Fibroblast of skin of left biceps (primary cell): ENCODE data around the gene GTF3C4.

ENCODE experiments used
- DNase-seq, 2 experiments: peaks; one replicate each; pipeline ENCODE4 v3.0.0-alpha.2; 2013; ENCODE audit warnings: low read depth in 2 of 2

Gene GTF3C4, protein sequence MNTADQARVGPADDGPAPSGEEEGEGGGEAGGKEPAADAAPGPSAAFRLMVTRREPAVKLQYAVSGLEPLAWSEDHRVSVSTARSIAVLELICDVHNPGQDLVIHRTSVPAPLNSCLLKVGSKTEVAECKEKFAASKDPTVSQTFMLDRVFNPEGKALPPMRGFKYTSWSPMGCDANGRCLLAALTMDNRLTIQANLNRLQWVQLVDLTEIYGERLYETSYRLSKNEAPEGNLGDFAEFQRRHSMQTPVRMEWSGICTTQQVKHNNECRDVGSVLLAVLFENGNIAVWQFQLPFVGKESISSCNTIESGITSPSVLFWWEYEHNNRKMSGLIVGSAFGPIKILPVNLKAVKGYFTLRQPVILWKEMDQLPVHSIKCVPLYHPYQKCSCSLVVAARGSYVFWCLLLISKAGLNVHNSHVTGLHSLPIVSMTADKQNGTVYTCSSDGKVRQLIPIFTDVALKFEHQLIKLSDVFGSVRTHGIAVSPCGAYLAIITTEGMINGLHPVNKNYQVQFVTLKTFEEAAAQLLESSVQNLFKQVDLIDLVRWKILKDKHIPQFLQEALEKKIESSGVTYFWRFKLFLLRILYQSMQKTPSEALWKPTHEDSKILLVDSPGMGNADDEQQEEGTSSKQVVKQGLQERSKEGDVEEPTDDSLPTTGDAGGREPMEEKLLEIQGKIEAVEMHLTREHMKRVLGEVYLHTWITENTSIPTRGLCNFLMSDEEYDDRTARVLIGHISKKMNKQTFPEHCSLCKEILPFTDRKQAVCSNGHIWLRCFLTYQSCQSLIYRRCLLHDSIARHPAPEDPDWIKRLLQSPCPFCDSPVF

DNA sequence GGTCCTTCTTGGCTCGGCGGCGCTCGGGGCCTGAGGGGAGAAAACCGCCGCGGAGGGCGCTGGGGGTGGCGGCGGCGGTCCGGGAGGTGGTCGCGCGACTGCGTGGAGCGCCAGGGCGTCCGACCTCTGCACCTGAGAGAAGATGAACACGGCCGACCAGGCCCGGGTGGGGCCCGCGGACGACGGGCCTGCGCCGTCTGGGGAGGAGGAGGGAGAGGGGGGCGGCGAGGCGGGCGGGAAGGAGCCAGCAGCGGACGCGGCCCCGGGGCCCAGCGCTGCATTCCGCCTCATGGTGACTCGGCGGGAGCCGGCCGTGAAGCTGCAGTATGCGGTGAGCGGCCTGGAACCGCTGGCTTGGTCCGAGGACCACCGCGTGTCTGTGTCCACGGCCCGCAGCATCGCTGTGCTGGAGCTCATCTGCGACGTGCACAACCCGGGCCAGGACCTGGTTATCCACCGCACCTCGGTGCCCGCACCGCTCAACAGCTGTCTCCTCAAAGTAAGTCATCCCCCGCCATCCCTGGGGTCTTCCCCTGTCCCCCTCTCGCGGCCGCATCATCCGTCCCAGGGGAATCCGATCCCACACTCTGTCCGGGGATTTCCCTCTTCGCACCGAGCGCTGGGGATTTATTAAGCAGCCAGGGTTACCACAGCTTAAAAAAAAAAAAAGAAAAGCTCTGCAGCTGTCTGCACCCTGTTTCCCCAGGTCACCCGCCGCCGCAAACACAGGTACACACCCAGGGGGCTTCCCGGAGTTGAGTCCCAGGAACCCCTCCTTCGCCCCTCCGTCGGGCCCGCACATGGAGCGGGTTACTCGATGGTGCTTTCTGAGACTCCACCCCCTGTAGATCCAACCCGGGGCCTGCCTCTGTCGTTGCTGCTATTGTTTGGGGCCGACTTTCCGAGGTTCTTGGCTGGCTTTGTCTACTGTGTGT lies at the start of gene GTF3C4:
Gene GTF3C4, plus strand, starts transcription at position 8 of the 935 bp plus-strand sequence. Its CDS starts 135 bp downstream, at position 143.
- DNase-seq = no peak

- DNase-seq = no peak
These were observed 48.1 kb upstream of the GTF3C4 start for GRCh38 chr9:132622159-132622558.

- DNase-seq = no peak
These were observed 44.0 kb upstream of the GTF3C4 start for GRCh38 chr9:132626285-132626684.

DNA sequence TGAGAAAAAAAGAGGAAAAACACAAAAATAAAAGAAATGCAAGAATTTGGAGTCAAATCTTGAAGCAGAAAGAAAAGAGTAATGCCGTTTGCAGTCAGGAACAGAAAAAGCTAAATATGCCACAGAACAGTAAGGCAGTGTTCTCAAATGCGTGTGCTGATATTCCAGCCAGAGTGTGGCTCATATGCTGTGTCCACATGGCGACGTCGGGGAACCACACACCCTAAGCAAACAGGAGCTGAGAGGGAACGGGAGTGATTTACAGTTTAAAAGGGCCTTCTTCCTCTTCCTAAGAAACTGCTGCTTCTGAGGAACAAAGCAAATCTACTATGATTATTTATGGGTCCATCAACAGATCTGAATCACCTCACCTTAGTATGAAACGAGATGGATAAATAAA lies 43.2 kb upstream of the GTF3C4 start:
- DNase-seq = no peak

GRCh38 chr9:132627594-132627993 lies 42.7 kb upstream of the GTF3C4 start:
- DNase-seq = no peak

DNA sequence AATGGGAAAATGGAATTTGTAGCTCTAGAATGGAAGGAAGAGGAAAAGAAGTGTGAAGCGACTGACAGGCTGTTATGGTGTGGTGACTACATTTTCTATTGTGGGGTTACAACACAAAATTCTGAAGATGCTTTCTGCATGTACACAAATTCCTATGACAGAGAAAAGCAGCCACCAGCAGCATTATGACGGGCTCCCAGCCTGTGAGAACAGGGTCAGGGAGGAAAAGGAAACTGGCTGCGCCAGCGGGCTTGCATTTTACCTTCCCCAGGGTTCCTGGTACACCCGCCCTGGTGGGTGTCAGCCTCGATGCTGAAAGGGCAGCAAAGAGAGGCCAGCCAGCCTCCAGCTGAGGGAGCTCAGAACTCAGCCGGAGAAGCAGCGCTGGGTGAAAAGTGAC lies 41.5 kb upstream of the GTF3C4 start:
- no peak for DNase-seq

- DNase-seq = no peak
These were observed 40.1 kb upstream of the GTF3C4 start for GRCh38 chr9:132630116-132630515.

DNA sequence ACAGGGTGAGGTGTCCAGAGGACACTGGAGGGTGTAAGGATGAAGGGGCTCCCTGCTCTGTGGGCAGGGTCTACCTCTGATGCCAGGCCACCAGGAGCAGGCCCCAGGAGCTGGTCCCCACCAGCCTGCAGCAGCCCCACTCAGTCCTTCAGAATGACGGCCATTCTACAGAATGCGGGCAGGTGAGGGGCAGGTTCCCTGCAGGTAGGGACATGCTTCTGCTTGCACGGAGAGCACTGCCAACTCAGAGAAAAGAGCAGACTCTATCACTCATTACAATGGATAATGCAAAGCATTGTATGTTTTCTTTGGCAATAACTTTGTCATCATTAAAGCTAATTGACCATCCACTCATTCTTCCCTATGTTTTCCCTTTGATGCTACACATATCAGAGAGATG lies 39.5 kb upstream of the GTF3C4 start:
- DNase-seq = no peak

DNA sequence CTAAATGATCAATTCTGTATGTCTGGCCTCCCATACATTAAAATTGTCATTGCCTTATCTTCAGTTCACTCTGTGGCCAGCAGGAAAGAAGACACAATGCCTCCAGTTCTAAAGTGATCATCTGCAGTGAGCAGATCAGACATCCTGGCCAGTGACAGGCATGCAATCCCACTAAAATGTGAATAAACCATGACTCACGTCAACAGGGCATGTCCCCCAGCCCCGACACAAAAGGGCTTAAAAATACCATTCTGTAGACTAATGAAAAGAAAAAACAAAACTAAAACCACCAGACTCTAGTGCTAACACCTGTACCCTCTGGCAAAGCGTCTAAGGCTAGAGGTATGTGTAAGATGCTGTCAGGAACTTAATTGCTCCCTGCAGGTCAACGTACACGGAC lies 39.0 kb upstream of the GTF3C4 start:
- peak in 1 of 2 experiments; percentile 9 for DNase-seq

DNA sequence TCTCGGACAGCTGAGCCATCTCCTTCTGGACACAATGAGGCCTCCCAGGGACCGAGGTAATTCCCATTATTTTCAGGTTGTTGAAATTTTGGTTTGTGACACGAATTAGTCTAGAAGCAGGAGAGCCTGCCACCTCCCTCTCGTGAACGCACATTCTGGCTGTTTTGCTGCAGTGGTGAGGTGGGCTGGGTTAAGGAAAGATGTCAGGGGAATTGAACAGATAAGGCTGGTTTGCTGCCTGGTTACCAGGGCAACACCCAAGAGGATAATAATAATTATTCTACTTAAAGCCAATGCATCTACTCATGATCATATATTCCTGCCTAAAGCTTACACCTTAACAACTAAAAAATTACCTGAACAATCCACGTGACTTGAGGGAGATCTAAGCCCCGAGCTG lies 38.6 kb upstream of the GTF3C4 start:
- DNase-seq = no peak

DNA sequence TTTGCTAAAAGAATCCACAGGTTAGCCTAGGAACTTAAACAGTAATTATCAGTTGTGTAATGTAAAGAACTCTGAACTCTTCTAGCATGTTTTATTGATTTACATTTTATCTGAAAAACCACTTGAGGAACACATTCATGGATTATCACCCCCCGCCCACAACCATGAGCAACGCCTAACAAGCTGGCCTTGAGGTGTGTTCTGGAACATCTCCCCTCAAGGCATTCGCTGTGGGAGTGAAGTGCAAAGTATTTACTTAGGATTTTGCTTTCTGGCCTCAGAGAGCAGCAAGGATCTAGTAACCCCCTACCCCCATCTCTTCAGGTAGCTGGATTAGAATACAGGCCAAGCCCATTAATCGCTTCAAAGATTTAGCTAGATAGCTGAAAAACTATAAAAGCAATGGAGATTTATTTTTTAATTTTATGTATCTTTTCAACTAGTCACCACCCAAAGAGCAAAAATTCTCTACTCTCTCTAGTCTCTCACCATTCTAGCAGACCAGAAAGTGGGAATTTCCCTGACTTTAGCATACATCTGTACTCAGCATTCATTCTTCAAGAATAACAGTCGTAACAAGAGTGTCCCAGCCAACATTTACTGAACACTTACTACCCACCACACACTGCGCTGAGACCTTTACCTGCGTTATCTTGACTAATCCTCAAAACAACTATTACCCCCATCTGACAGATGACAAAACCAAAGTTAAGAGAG lies 37.7 kb upstream of the GTF3C4 start:
- DNase-seq = no peak

GRCh38 chr9:132634327-132634726 lies 35.9 kb upstream of the GTF3C4 start:
- DNase-seq = no peak

GRCh38 chr9:132637351-132637750 lies 32.9 kb upstream of the GTF3C4 start:
- no peak for DNase-seq

GRCh38 chr9:132637801-132638200 lies 32.5 kb upstream of the GTF3C4 start:
- DNase-seq = no peak

DNA sequence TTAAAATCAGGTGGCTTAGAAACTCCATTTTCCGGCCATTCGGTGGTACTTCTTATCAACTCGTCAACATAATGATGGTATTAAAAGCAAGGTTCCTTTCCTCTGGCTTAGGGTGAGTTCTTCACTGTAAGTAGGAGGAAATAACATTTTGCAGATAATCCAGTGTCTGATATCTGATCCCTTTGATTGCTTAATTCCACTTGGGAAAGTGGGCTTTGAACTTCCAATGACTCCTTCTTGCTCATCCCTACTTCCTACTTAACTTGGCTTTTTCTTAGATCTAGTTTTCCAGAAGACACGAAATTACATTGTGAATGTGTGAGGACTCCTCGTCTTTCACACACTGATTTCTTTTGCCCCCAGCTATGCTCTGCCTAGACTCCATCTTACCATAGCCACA lies 32.0 kb upstream of the GTF3C4 start:
- peak in 1 of 2 experiments; percentile 13 for DNase-seq

DNA sequence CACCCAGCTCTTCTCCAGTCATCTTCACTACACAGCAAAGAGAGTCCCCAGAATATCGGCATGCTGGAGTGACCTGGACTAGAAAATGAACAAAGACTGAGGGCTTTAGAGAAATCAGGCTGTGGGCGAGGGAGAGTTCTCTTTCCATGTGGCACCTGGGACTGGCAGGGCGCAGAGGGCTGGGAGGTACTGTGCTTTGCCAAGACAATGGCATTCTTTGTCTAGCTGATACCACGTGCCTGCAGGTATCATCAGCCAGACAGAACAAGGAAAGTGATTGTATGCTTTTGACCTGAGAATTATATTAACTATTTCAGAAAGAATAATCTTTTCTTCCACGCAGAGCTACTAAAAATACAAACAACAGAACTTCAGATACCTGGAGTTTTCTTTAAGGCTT lies 30.9 kb upstream of the GTF3C4 start:
- no peak for DNase-seq

- DNase-seq = no peak
These were observed 29.0 kb upstream of the GTF3C4 start for GRCh38 chr9:132641216-132641615.

GRCh38 chr9:132644251-132644650 lies 26.0 kb upstream of the GTF3C4 start:
- no peak for DNase-seq

DNA sequence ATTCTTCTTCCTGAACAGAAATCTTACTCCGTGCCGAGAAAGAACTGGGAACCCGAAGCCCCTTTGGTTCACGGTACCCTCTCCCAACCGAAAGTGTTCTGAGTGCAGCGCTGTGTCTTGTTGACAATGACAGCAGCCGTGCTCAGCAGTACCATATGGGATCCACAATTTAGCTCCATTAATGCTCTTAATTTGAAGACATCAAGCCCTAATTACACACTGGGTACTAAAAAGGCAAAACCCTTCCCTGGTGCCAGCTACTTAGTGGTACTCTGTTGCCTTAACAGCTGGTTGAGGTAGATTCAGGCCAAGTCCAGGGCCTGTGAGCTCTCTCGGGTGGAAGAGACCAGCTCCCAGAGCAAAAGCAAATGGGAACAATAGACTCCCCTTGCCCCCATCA lies 25.0 kb upstream of the GTF3C4 start:
- no peak for DNase-seq

- no peak for DNase-seq
These were observed 24.6 kb upstream of the GTF3C4 start for GRCh38 chr9:132645711-132646110.

- DNase-seq = no peak
These were observed 23.5 kb upstream of the GTF3C4 start for GRCh38 chr9:132646726-132647125.
